ENCODE data around the gene PLAA.

PLAA gene

GRCh38 chr9:26946753-26947727 is at the start of gene PLAA:
PLAA (minus strand) TSS chr9:26947242; CDS start chr9:26947045, 197 bp downstream.
- peak; percentile 78 for DNase-seq

- DNase-seq = no peak
These were observed 48.8 kb upstream of the PLAA start for GRCh38 chr9:26995810-26996209.

GRCh38 chr9:26983340-26983739 is 36.3 kb upstream of the PLAA start:
- no peak for DNase-seq

- DNase-seq = no peak
These were observed 29.0 kb upstream of the PLAA start for GRCh38 chr9:26975728-26976707.

- DNase-seq = no peak
These were observed 27.9 kb upstream of the PLAA start for GRCh38 chr9:26974927-26975326.

GRCh38 chr9:26973989-26974388 is 26.9 kb upstream of the PLAA start:
- no peak for DNase-seq

GRCh38 chr9:26971721-26972120 is 24.7 kb upstream of the PLAA start:
- DNase-seq = no peak

- DNase-seq = no peak
These were observed 9.8 kb upstream of the PLAA start for GRCh38 chr9:26956860-26957233.

- peak; percentile 95 for DNase-seq
These were observed 9.1 kb upstream of the PLAA start, which contains the start of gene IFT74 for GRCh38 chr9:26955921-26956859. IFT74 (plus strand) TSS chr9:26956412; CDS start chr9:26961968, 5,556 bp downstream.

- DNase-seq = no peak
These were observed 8.3 kb upstream of the PLAA start for GRCh38 chr9:26955222-26955903.

- no peak for DNase-seq
These were observed 7.0 kb upstream of the PLAA start for GRCh38 chr9:26954050-26954508.

GRCh38 chr9:26951794-26952193 is 4.8 kb upstream of the PLAA start:
- no peak for DNase-seq

- no peak for DNase-seq
These were observed 3.5 kb upstream of the PLAA start for GRCh38 chr9:26950521-26950920.

- DNase-seq = no peak
These were observed 2.6 kb upstream of the PLAA start for GRCh38 chr9:26949637-26950069.

- DNase-seq = no peak
These were observed 694 bp upstream of the PLAA start for GRCh38 chr9:26947736-26948135.

GRCh38 chr9:26945591-26945990 is 1.5 kb downstream of the PLAA start:
- no peak for DNase-seq

- DNase-seq = no peak
These were observed 6.3 kb downstream of the PLAA start for GRCh38 chr9:26940779-26941178.

GRCh38 chr9:26939955-26940711 is 6.9 kb downstream of the PLAA start:
- DNase-seq = no peak

- no peak for DNase-seq
These were observed 9.1 kb downstream of the PLAA start for GRCh38 chr9:26937816-26938371.

- no peak for DNase-seq
These were observed 11.2 kb downstream of the PLAA start for GRCh38 chr9:26935847-26936246.

Measured in DMS153 (cell line).